ENCODE data around the gene PIP.
"Not testable (repeated sequence)": the region's sequence is repeated elsewhere in the genome, so short reads cannot be mapped to it uniquely, and the experiment has no call there.

The PIP gene, protein sequence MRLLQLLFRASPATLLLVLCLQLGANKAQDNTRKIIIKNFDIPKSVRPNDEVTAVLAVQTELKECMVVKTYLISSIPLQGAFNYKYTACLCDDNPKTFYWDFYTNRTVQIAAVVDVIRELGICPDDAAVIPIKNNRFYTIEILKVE

DNA sequence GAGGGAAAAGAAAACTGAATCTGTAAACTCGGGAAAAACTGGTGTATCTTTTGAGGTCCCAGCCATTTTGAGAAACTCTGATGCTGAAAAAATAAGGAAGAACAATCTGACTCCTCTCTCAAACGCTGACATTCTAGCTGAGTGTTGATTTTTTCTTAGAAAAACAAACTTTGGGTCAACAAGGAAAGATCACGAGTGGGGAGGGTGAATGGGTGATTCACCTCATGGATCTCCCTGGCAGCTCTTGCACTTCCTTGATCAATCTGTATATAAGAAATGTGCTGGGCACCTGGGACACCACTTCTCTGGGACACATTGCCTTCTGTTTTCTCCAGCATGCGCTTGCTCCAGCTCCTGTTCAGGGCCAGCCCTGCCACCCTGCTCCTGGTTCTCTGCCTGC, at the start of gene PIP:
Gene PIP (plus strand): TSS at position 297 of the 400 bp plus-strand sequence. CDS start 40 bp downstream, at position 337.
- no peak for DNase-seq

DNA sequence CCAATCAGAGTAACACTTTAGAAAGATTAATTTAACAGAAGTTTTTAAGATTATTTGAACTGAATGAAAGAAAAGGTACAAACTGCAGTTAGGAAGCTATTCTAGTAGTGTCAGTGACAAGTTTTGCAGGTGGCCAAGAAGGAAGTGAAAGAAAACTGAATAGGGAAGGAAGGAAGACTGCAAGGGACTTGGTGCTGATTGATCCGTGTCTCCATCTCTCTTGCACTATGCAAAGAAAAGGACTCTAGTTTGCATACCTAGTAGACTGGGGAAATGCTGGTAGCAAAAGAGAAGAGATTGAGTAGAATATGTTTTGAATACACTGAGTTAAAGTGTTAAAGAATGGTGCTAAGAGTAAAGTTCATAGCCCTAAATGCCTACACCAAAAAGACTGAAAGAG, 46.8 kb upstream of the PIP start:
- DNase-seq, result no peak

DNA sequence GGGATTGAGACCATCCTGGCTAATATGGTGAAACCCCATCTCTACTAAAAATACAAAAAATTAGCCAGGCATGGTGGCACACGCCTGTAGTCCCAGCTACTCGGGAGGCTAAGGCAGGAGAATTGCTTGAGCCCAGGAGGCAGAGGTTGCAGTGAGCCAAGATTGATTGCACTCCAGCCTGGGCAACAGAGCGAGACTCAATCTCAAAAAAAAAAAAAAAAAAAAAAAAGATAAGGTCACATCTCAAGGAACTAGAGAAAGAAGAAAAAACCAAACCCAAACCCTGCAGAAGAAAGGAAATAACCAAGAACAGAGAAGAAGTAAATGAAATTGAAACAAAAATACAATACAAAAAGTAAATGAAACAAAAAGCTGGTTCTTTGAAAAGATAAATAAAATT, 46.3 kb upstream of the PIP start:
- DNase-seq, result not testable (repeated sequence)

DNA sequence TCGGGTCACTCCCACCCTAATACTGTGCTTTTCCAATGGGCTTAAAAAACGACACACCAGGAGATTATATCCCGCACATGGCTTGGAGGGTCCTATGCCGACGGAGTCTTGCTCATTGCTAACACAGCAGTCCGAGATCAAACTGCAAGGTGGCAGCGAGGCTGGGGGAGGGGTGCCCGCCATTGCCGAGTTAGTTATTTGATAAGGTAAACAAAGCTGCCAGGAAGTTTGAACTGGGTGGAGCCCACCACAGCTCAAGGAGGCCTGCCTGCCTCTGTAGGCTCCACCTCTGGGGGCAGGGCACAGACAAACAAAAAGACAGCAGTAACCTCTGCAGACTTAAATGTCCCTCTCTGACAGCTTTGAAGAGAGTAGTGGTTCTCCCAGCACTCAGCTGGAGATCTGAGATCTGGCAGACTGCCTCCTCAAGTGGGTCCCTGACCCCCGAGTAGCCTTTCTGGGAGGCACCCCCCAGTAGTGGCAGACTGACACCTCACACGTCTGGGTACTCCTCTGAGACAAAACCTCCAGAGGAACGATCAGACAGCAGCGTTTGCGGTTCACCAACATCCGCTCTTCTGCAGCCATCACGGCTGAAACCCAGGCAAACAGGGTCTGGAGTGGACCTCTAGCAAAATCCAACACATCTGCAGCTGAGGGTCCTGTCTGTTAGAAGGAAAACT, 43.2 kb upstream of the PIP start:
- DNase-seq, result not testable (repeated sequence)

DNA sequence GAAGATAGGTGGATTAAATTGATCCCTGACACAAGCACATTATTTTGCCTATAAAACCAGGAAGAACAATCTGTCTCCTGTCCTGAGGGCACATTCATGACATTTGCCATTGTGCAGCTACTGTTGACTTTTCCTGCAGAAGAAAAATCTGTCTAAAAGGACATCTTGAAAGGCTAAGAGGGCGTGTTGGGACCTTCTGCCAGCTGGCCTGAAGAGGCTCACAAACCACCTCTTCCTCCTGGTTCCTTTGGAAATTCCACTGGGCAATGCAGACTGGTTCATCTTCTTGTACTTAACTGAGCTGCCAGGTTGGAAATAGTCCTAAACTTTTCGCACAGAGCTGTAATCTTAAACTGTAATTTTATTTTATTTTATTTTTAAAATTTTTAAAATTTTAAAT, 35.7 kb upstream of the PIP start:
- no peak for DNase-seq

DNA sequence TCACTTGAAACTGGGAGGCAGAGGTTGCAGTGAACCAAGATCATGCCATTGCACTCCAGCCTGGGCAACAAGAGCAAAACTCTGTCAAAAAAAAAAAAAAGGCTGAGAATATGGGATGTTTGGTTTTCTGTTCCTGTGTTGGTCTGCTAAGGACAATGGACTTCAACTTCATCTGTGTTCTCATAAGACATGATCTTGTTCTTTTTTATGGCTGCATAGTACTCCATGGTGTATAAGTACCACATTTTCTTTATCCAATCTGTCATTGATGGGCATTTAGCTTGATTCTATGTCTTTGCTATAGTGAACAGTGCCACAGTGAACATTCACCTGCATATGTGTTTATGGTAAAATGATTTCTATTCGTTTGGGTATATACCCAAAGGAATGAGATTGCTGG, 32.3 kb upstream of the PIP start:
- not testable (repeated sequence) for DNase-seq

DNA sequence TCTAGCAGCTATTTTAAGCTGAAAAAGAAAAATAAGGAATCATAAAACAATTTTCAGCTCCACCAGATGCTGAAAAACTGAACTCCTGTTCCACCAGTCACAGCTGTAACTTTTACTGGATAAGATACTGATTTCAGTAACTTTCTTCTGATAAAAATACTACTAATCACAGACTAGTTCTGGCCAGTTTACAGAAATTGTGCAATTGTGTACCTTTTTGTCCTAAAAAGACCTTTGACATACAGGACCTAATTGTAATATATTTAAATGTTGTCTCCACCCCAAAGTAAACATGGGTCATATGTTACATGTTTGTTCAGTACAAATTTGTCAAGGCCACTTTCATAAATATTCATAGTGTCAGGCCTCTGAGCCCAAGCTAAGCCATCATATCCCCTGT, 27.1 kb upstream of the PIP start:
- DNase-seq, result no peak

DNA sequence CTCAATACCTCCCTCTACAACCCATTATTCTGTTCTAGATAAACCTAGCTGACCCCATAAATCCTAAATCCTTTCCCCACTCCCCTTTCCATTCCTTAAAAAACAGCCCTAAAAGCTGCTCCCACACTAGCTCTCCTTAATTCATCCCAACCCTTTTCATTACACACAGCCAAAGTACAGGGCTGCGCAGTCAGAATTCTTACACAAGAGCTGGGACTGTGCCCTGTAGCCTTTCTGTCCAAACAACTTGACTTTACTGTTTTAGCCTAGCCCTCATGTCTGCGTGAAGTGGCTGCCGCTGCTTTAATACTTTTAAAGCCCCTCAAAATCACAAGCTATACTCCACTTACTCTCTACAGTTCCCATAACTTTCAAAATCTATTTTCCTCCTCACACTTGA, 23.9 kb upstream of the PIP start:
- DNase-seq, result not testable (repeated sequence)

DNA sequence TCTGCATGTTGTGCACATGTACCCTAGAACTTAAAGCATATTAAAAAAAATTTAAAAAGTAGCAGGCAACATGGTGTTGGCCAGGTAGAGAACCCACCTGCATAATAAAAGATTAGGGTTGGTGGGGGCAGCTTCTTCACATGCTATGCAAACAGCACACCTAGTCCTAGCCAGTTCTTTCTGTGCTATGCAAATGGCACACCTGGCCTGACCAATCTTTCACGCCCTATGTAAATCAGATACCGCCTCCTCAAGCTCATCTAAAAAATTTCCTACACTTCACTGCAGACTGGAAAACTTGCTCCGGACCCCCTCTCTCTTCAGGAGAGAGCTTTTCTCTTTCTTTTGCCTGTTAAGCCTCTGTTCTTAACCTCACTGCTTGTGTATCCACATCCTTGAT, 14.5 kb upstream of the PIP start:
- no peak for DNase-seq

DNA sequence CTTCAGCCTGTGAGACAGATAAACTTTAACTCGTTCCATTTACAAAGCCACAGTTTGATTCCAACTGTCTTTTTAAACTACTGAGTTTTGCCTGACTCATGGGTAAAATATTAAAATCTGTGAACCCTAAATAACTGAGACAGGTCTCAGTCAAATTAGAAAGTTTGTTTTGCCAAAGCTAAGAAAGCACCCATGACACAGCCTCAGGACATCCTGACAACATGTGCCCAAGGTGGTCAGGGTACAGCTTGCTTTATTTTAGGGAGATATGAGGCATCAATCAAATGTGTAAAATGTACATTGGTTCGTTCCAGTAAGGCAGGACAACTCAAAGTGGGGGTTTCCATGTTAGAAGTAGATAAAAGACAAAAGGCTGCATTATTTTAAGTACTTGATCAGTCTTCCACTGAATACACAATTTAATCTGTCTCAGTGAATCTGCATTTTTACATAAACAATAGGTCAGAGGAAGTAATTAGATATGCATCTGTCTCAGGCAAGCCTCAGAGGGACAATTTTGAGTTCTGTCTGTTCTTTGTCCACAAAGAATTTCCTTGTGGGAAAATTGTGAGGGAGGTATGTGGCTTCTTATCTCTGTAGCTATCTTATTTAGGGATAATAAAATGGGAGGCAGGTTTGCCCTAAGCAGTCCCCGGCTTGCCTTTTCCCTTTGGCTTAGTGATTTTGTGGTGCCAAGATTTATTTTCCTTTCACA, 11.0 kb upstream of the PIP start:
- DNase-seq, result no peak

DNA sequence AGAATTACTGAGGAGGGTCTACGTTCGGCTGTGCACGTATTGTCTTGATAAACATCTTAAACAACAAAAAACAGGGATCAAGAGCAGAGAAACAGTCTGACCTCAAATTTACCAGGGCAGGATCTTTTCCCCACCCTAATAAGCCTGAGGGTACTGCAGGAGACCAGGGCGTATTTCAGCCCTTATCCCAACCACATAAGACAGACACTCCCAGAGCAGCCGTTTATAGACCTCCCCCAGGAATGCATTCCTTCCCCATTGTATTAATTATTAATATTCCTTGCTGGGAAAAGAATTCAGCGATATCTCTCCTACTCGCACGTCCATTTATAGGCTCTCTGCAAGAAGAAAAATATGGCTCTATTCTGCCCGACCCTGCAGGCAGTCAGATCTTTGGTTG, 8.6 kb upstream of the PIP start:
- DNase-seq, result not testable (repeated sequence)

DNA sequence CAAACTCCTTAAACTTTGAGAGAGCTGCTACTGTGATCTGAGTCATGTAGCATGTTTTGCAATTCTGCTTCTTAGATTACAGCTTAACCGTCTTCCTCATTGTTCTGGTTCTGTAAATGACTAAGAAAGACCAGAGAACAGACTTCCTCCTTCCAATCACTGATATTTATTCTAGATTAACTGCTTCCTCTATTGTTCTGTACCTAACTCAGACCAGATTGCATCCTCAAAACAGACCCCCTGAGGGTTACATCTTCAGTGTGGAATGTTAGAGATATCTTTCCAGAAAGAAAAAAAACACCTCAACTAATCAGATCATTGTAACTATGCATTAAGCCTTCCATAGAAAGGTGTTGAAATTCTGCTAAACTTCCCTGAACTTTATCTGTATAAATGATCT, 5.7 kb upstream of the PIP start:
- DNase-seq, result no peak

DNA sequence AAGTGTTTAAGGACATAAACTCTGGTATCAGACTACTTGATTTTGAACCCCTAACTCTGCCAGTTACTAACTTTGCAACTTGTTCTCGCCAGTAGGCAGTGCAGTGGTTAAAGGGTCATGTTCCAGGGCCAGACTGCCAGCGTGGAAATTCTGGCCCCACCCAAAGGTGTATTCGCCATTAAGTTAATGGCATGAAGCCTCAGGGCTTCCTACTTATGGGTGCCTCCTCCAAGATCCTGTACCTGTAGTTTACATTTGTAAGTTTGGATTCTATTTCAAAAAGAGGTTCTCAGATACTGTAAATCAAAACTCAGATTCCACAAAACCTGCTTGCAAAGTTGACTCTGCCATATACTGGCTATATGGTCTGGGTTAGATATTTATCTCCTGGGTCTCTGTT, 2.8 kb upstream of the PIP start:
- no peak for DNase-seq

DNA sequence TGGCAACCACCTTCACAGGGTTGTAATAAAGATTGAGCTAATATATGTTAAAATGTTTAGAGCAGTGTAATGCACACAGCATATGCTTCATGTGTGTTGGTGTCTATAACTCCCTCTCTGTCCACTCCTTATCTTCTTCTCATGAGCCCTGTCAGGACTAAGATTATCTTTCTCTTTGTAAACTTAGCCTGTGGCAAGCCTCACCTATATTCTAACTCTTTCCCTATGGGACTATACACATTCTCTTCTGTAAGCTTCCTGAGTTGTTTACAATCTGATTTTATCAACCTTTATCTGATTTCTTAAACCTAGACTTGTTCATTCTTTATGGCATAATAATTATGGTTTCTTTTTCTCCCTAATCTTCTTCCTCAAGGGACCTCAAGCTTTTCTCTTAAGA, 2.4 kb upstream of the PIP start:
- DNase-seq, result no peak

DNA sequence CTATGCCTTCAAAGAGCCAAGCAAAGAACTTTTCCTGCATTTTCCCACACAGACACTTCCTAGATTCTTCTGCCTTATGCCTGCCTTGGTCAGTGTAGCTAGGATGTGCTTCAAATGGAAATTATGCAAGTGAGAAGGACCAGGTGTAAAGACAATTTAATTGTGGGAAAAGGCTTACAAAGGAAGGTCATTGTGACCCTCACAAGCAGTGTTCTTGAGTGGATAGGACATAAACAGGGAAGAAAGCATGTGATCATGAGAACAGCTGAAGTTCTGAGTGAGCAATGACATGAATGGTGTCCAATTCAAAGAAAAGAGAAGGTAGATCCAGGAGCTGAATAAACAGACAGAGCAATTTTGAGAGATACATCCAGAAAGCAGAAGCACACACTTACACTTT, 1.3 kb upstream of the PIP start:
- DNase-seq, result no peak

DNA sequence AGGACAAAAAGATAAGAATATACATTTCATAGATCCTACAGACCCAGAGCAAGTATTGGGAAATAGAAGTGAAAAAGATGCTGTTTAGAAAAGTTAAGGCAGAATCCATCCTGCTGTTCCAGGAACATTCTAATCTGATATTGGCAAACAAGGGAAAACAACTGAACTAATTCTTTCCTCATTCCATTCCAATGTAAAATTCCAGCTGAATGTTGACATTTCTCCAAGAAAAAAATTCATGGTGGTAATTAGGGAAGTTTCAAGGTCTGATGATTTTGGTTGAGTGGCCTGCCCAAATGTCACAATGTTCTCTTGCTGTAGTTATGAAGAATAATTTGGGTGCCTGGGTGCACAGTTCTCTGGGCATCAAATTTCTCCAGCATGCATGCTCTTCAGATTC, 15.2 kb downstream of the PIP start:
- no peak for DNase-seq

DNA sequence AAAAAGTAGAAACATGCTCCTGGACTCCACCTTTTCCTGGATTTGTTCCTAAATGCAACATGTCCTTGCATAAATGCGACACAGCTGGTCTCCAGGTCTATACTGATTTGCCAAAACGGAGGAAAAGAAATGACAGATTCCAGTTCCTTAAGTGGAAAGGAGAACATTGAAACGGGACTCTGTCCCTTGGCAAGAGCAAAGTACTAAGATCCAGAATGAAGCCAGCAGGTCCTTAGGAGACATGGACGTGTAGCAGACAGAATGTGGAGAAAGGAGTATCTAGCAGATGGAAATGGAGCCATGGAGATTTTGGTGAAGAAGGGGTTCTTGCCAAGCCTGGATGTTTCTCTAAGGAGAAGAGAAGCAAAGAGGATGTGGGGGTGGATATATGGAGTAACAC, 16.2 kb downstream of the PIP start:
- no peak for DNase-seq

DNA sequence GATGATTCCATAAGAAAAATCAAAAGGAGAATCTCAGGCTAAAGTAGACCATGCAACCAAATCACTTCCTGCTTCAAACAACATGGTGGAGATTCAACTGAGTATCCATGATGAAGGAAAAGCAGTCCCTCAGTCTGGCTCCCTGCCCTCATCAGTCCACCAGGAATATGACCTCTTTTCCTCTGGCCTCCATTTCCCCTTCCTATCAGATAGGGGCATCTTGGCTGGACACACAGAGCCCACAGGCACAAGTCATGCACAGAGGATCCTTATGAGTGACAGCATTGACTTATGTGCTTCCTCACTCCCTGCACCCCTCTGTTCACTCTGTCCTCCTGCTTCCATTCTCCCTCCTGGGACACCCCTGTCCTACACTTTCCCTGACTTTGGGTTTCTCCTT, 16.8 kb downstream of the PIP start:
- no peak for DNase-seq

DNA sequence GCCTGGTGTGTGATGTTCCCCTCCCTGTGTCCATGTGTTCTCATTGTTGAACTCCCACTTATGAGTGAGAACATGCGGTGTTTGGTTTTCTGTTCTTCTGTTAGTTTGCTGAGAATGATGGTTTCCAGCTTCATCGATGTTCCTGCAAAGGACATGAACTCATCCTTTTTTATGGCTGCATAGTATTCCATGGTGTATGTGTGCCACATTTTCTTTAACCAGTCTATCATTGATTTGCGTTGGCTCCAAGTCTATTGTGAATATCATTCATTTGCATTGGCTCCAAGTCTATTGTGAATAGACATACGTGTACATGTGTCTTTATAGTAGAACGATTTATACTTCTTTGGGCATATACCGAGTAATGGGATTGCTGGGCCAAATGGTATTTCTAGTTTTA, 18.8 kb downstream of the PIP start:
- DNase-seq, result not testable (repeated sequence)

DNA sequence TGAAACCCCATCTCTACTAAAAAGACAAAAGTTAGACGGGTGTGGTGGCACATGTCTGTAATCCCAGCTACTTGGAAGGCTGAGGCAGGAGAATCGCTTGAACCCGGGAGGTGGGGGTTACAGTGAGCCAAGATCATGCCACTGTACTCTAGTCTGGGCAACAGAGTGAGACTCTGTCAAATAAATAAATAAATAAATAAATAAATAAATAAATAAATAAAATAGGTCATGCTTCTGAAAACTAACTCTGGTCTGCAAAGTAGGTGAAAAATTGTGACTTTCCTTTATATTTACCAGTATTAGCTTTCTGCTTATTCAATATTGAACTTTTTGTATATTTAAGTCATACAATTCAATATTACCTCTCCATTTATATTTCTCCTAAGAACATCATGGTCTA, 26.7 kb downstream of the PIP start:
- DNase-seq, result not testable (repeated sequence)

DNA sequence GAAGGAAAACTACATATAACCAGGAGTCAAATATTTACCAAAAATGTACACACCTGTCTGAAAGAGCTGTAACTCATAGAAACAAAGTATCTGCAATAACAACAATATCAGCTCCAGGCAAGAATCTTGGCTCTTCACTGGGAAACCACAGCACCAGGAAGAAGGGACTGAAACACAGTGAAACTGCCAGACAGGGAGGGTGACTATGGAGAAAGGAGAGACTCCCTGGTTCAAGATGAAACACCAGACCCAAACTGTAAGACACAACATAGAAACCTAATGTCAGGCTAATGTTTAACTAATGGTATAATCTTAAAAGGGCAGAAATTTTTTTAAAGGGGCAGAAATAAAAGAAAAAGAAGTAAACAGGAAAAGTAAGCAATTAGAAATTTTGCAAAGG, 39.8 kb downstream of the PIP start:
- no peak for DNase-seq

DNA sequence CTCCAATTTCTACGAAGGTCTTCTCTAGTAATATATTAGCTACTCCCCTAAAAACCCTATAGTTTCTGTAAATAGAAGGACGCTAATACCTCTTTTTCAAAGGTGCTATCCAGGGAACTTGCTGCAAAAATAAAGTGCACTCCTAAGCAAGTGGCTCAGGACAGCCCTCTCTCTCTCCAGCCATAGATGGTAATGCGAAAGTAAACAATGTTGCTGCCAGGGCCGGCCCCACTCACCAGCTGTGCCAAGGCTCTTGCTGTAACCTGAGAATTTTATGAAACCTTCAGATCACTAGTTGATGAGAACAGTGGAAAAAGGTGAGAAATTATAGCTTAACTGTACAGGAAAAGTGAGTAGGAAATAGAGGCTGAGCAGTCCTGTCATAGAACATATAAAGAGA, 40.5 kb downstream of the PIP start:
- no peak for DNase-seq

DNA sequence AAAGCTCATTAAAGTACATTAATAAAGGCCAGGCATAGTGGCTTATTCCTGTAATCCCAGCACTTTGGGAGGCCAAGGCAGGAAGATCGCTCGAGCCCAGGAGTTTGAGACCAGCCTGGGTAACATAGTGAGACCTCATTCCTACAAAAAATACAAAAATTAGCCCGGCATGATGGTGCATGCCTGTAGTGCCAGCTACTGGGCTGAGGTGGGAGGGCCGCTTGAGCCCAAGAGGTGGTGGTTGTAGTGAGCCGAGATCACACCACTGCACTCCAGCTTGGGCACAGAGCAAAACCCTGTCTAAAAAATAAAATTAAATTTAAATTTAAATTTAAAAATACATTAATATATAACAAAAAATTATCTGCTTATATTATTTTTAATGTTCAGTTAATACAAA, 44.3 kb downstream of the PIP start:
- no peak for DNase-seq

DNA sequence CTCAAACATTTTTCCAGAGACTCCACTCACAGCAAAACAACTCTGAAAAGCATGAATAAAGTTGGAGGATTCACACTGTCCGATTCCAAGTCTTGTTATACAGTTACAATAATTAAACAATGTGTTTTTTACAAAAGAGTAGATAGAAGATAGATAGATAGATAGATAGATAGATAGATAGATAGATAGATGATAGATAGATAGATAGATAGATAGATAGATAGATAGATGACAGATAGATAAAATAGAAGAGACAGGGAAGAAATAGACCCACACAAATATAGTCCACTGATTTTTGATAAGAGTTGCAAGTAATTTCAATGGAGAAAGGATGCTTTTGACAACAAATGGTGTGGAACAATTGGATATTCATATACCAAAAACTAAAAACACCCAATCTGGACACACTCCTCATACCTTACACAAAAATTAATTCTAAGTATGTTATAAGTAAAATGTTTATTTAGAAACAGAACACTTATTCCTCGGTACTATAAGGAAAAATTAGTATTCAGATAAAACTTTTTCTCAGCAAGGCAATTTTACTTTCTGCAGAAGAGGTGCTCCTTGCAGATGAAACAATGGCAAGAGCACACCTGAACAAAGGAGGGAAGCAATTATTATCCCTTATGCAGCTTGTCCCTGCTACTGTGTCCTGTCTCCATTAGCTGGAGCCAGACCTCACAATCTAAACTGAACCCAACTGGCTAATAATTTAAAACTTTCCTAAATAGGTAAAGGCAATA, 45.7 kb downstream of the PIP start:
- no peak for DNase-seq
